GM23338 (cell line): ENCODE measurements around the gene PROS1. TPM values are rescaled to one million over a fixed set of nuclear protein-coding genes. Genes with fewer than 3 reads are reported as not detected.

Source experiments
- ATAC-seq: fragments of 200-7000 bp; cut with Tn5 transposase; 3 replicates; pipeline ENCODE4 v1.9.1; 2020
- DNase-seq: peaks from one replicate; pipeline ENCODE4 v3.0.0-alpha.2; 2015; ENCODE audit warnings: low spot score
- H2AFZ ChIP-seq: fragments of 200-600 bp; sonication (generic); 2 replicates; pipeline ENCODE4 v1.8.0; 2016; ENCODE audit warnings: antibody characterized with exemption, mild to moderate bottlenecking, moderate library complexity
- H3F3A ChIP-seq: fragments of 200-600 bp; sonication (generic); replicated peaks from 2 replicates; pipeline ENCODE4 v1.8.0; 2017; ENCODE audit warnings: antibody characterized with exemption, mixed run types, low read depth
- H3K27ac ChIP-seq: fragments of 200-600 bp; sonication (generic); 2 replicates; pipeline ENCODE4 v1.6.1; 2016; ENCODE audit warnings: low read depth
- H3K27me3 ChIP-seq: fragments of 200-600 bp; sonication (generic); 2 replicates; pipeline ENCODE4 v1.8.0; 2016; ENCODE audit warnings: mild to moderate bottlenecking, mixed run types, moderate library complexity; ENCODE audit not compliant: insufficient read depth
- H3K36me3 ChIP-seq: fragments of 200-600 bp; sonication (generic); 2 replicates; pipeline ENCODE4 v1.8.0; 2016; ENCODE audit warnings: mild to moderate bottlenecking; ENCODE audit not compliant: insufficient read depth
- H3K4me1 ChIP-seq: fragments of 200-600 bp; sonication (generic); 2 replicates; pipeline ENCODE4 v1.8.0; 2016; ENCODE audit warnings: mild to moderate bottlenecking, moderate library complexity; ENCODE audit not compliant: insufficient read depth
- H3K4me2 ChIP-seq: fragments of 200-600 bp; sonication (generic); 2 replicates; pipeline ENCODE4 v1.7.1; 2017; ENCODE audit warnings: mixed run types
- H3K4me3 ChIP-seq: fragments of 200-600 bp; sonication (generic); 2 replicates; pipeline ENCODE4 v1.6.1; 2016; ENCODE audit warnings: mixed run types
- H3K79me2 ChIP-seq: fragments of 200-600 bp; sonication (generic); replicated peaks from 2 replicates; pipeline ENCODE4 v1.8.0; 2017; ENCODE audit warnings: mild to moderate bottlenecking; ENCODE audit not compliant: insufficient read depth
- H3K9me2 ChIP-seq: fragments of 200-600 bp; sonication (generic); 2 replicates; pipeline ENCODE4 v1.8.0; 2017; ENCODE audit not compliant: insufficient read depth
- H4K20me1 ChIP-seq: fragments of 200-600 bp; sonication (generic); replicated peaks from 2 replicates; pipeline ENCODE4 v1.8.0; 2017; ENCODE audit warnings: mild to moderate bottlenecking; ENCODE audit not compliant: insufficient read depth
- H3K27ac Mint-ChIP-seq: 2 replicates; pipeline ENCODE4 v1.8.0; 2020; ENCODE audit warnings: inconsistent platforms, mild to moderate bottlenecking, moderate library complexity, mixed read lengths
- H3K27me3 Mint-ChIP-seq: 3 replicates; pipeline ENCODE4 v1.8.0; 2022; ENCODE audit warnings: low read depth, mild to moderate bottlenecking, moderate library complexity, mixed read lengths, inconsistent platforms; ENCODE audit not compliant: insufficient read depth, poor library complexity
- H3K36me3 Mint-ChIP-seq: 3 replicates; pipeline ENCODE4 v1.8.0; 2021; ENCODE audit warnings: low read depth, mild to moderate bottlenecking, inconsistent platforms, moderate library complexity, mixed read lengths
- H3K4me1 Mint-ChIP-seq: 3 replicates; pipeline ENCODE4 v1.8.0; 2020; ENCODE audit warnings: mild to moderate bottlenecking, inconsistent platforms, mixed read lengths
- H3K4me3 Mint-ChIP-seq: 3 replicates; pipeline ENCODE4 v1.8.0; 2021; ENCODE audit warnings: moderate library complexity, mild to moderate bottlenecking, inconsistent platforms, mixed read lengths
- H3K9me3 Mint-ChIP-seq: 3 replicates; pipeline ENCODE4 v1.8.0; 2020; ENCODE audit warnings: moderate library complexity, mild to moderate bottlenecking, inconsistent platforms, mixed read lengths
- CREB1 ChIP-seq: fragments of 250-450 bp; sonication (Bioruptor Pico); IDR thresholded peaks from 2 replicates; pipeline ENCODE4 v1.5.0; 2020; ENCODE audit warnings: low read depth, mild to moderate bottlenecking, moderate library complexity
- CTCF ChIP-seq, 2 experiments: fragments of 200-600 bp in 1 of 2; sonication (generic) in 1 of 2; conservative IDR thresholded peaks; 2 replicates each; pipeline versions ENCODE4 v1.5.1 to v1.6.1; 2016 to 2017; ENCODE audit warnings: antibody characterized with exemption in 2 of 2, low read depth in 2 of 2, mild to moderate bottlenecking in 2 of 2, moderate library complexity in 1 of 2
- ETS1 ChIP-seq: IDR thresholded peaks from 2 replicates; pipeline ENCODE4 v1.6.1; 2016; ENCODE audit warnings: antibody characterized with exemption
- EZH2 ChIP-seq: fragments of 200-600 bp; sonication (generic); IDR thresholded peaks from one replicate; pipeline ENCODE4 v1.8.0; 2017; ENCODE audit warnings: antibody characterized with exemption, mild to moderate bottlenecking, low read depth; ENCODE audit not compliant: unreplicated experiment
- EZH2phosphoT487 ChIP-seq: fragments of 200-600 bp; sonication (generic); IDR thresholded peaks from one replicate; pipeline ENCODE4 v1.8.1; 2018; ENCODE audit warnings: antibody characterized with exemption; ENCODE audit not compliant: unreplicated experiment
- JUNB ChIP-seq: IDR thresholded peaks from one replicate; pipeline ENCODE4 v1.6.1; 2016; ENCODE audit warnings: antibody characterized with exemption; ENCODE audit not compliant: unreplicated experiment
- NANOG ChIP-seq: IDR thresholded peaks from 2 replicates; pipeline ENCODE4 v1.6.1; 2016; ENCODE audit warnings: antibody characterized with exemption, borderline replicate concordance
- POLR2AphosphoS5 ChIP-seq: IDR thresholded peaks from 2 replicates; pipeline ENCODE4 v1.6.1; 2016; ENCODE audit warnings: antibody characterized with exemption, low read depth
- REST ChIP-seq: IDR thresholded peaks from one replicate; pipeline ENCODE4 v1.6.1; 2018; ENCODE audit warnings: antibody characterized with exemption; ENCODE audit not compliant: unreplicated experiment
- STAT1 ChIP-seq: IDR thresholded peaks from one replicate; pipeline ENCODE4 v1.6.1; 2016; ENCODE audit warnings: antibody characterized with exemption; ENCODE audit not compliant: unreplicated experiment
- ZNF114 ChIP-seq: fragments of 250-450 bp; sonication (Bioruptor Pico); IDR thresholded peaks from 2 replicates; pipeline ENCODE4 v1.5.0; 2020; ENCODE audit warnings: mild to moderate bottlenecking, moderate library complexity
- ZNF331 ChIP-seq: fragments of 250-450 bp; sonication (Bioruptor Pico); IDR thresholded peaks from 2 replicates; pipeline ENCODE4 v1.5.0; 2020; ENCODE audit warnings: low read depth, mild to moderate bottlenecking, moderate library complexity
- ZNF462 ChIP-seq: fragments of 250-450 bp; sonication (Bioruptor Pico); IDR thresholded peaks from 2 replicates; pipeline ENCODE4 v1.5.0; 2020; ENCODE audit warnings: mild to moderate bottlenecking, moderate library complexity
- polyA plus RNA-seq: library from polyadenylated mRNA; unstranded; fragments of >200 nt; fragmentation: Nextera tagmentation; extraction: Ambion mirVana; gene quantifications from 2 replicates; pipeline ENCODE4 v1.2.1, GENCODE V29; 2016
- total RNA-seq: library from RNA; depleted of rRNA; stranded (reverse); fragments of >200 nt; shearing (Covaris generic); gene quantifications from 2 replicates; pipeline ENCODE4 v1.2.3, GENCODE V29; 2014

The PROS1 gene
- total and polyA plus RNA-seq, 2 experiments from 2014 or later, result 1.8 to 4.1 TPM

- Histone ChIP-seq H3F3A (no peaks in the 10 kb centered on the region), H3K27ac (no peak overlapping the region), H3K4me2 (no peak overlapping the region), H4K20me1 (no peaks in the 10 kb centered on the region), H3K27me3 (no peaks in the 10 kb centered on the region), H3K36me3 (no peaks in the 10 kb centered on the region), H3K79me2 (no peaks in the 10 kb centered on the region), H3K9me2 (no peaks in the 10 kb centered on the region), H3K4me1 (no peaks in the 10 kb centered on the region), H3K4me3 (no peak overlapping the region), H2AFZ (no peak overlapping the region)
- no peak for ATAC-seq
- Mint-ChIP-seq H3K9me3 (no peaks in the 10 kb centered on the region), H3K27me3 (no peaks in the 10 kb centered on the region), H3K27ac (no peak overlapping the region), H3K4me3 (no peak overlapping the region), H3K36me3 (no peaks in the 10 kb centered on the region), H3K4me1 (no peaks in the 10 kb centered on the region)
- DNase-seq, result no peak
- no peak for TF ChIP-seq ZNF114 (CRISPR knock-in tag)
- no peak for TF ChIP-seq EZH2phosphoT487
- no peak for TF ChIP-seq CREB1 (CRISPR knock-in tag)
- no peak for TF ChIP-seq REST
- TF ChIP-seq ZNF462 (CRISPR knock-in tag), result no peak
- TF ChIP-seq CTCF (conservative IDR thresholded peaks at IDR 0.05; ENCODE audit: low read depth in 2 of 2), result no peak
- TF ChIP-seq JUNB, result no peak
- TF ChIP-seq EZH2, result no peak
- TF ChIP-seq STAT1, result no peak
- TF ChIP-seq ZNF331 (CRISPR knock-in tag), result no peak
- TF ChIP-seq NANOG, result no peak
- TF ChIP-seq ETS1, result no peak
- no peak for TF ChIP-seq POLR2AphosphoS5
These were observed 38.5 kb upstream of the PROS1 start for GRCh38 chr3:94012185-94012584.
